HG03521 (cell line): ENCODE results near the gene NEK11.
"Not testable (repeated sequence)": the region's sequence is repeated elsewhere in the genome, so short reads cannot be mapped to it uniquely, and the experiment has no call there.

ENCODE experiments used
- ATAC-seq: cut with Tn5 transposase; IDR thresholded peaks from one replicate; pipeline ENCODE4 v1.9.1; 2021; ENCODE audit warnings: mild to moderate bottlenecking, moderate library complexity; ENCODE audit not compliant: unreplicated experiment

The NEK11 gene

GRCh38 chr3:131284302-131284701 lies 257.6 kb downstream of the NEK11 start:
- ATAC-seq = no peak

GRCh38 chr3:131285456-131285855 lies 258.8 kb downstream of the NEK11 start:
- ATAC-seq = no peak

GRCh38 chr3:131299836-131300235 lies 273.2 kb downstream of the NEK11 start:
- no peak for ATAC-seq

- no peak for ATAC-seq
Observed at GRCh38 chr3:131303848-131304247, 277.2 kb downstream of the NEK11 start.

- no peak for ATAC-seq
Observed at GRCh38 chr3:131304890-131305289, 278.2 kb downstream of the NEK11 start.

- no peak for ATAC-seq
Observed at GRCh38 chr3:131306242-131306641, 279.6 kb downstream of the NEK11 start.

- ATAC-seq = no peak
Observed at GRCh38 chr3:131314318-131314717, 287.6 kb downstream of the NEK11 start.

GRCh38 chr3:131315162-131315561 lies 288.5 kb downstream of the NEK11 start:
- no peak for ATAC-seq

- ATAC-seq = no peak
Observed at GRCh38 chr3:131317667-131318066, 291.0 kb downstream of the NEK11 start.

GRCh38 chr3:131323014-131323413 lies 296.3 kb downstream of the NEK11 start:
- no peak for ATAC-seq

- no peak for ATAC-seq
Observed at GRCh38 chr3:131323792-131324191, 297.1 kb downstream of the NEK11 start.

GRCh38 chr3:131324923-131325322 lies 298.2 kb downstream of the NEK11 start:
- ATAC-seq = no peak

- no peak for ATAC-seq
Observed at GRCh38 chr3:131326307-131326706, 299.6 kb downstream of the NEK11 start.

GRCh38 chr3:131328721-131329120 lies 302.0 kb downstream of the NEK11 start:
- ATAC-seq = no peak

- ATAC-seq = peak; percentile 51
Observed at GRCh38 chr3:131329774-131330173, 303.1 kb downstream of the NEK11 start.

- not testable (repeated sequence) for ATAC-seq
Observed at GRCh38 chr3:131331456-131332085, 304.9 kb downstream of the NEK11 start.

- no peak for ATAC-seq
Observed at GRCh38 chr3:131338948-131339640, 312.4 kb downstream of the NEK11 start.

GRCh38 chr3:131341761-131342160 lies 315.1 kb downstream of the NEK11 start:
- ATAC-seq = no peak

GRCh38 chr3:131348911-131349310 lies 322.2 kb downstream of the NEK11 start:
- no peak for ATAC-seq

GRCh38 chr3:131349454-131349853 lies 322.8 kb downstream of the NEK11 start:
- ATAC-seq = no peak

GRCh38 chr3:131349946-131350347 lies 323.3 kb downstream of the NEK11 start:
- ATAC-seq = no peak

GRCh38 chr3:131350506-131350905 lies 323.8 kb downstream of the NEK11 start:
- ATAC-seq = no peak
